Stomach (tissue), 4 donors: ENCODE data around the gene INAFM2.

Experiments
- CTCF ChIP-seq, 7 experiments: fragments of 450-650 bp in 4 of 7; fragments of 200-600 bp in 3 of 7; sonication (generic) in 3 of 7; IDR thresholded peaks; one replicate each; pipeline ENCODE4 v1.5.1; 2016 to 2019; ENCODE audit warnings: antibody characterized with exemption in 7 of 7, control low read depth in 2 of 7, mild to moderate bottlenecking in 1 of 7
- EP300 ChIP-seq: sonication (generic); formaldehyde crosslinking; IDR thresholded peaks from one replicate; pipeline ENCODE4 v1.6.1; 2017; ENCODE audit warnings: antibody characterized with exemption
- POLR2AphosphoS5 ChIP-seq, 3 donors: sonication (generic); formaldehyde crosslinking; IDR thresholded peaks; one replicate each; pipeline ENCODE4 v1.6.1; 2016; ENCODE audit warnings: antibody characterized with exemption in 3 of 3

- TF ChIP-seq EP300 = no peak
- TF ChIP-seq CTCF (IDR thresholded peaks at IDR 0.05) = peak in 5 of 7 experiments; percentile 68 to 84 (median 71)
- TF ChIP-seq POLR2AphosphoS5 (IDR thresholded peaks at IDR 0.05) = peak in 1 of 3 donors; percentile 47
These were observed 21.2 kb downstream of the INAFM2 start for GRCh38 chr15:40344631-40345120.
